B cell (primary cell): ENCODE measurements around the gene EMX1. TPM values are rescaled to one million over a fixed set of nuclear protein-coding genes. Genes with fewer than 3 reads are reported as not detected.

Experiments used
- ATAC-seq: fragments of 200-7000 bp; cut with Tn5 transposase; one replicate; pipeline ENCODE4 v1.10.0; 2021; ENCODE audit warnings: low read depth, mild to moderate bottlenecking, moderate number of reproducible peaks, moderate library complexity
- CTCF ChIA-PET: fragments of 350-600 bp; sonication (Branson Sonifier 250); formaldehyde crosslinking; loops from one replicate; lab custom pipeline; 2021; ENCODE audit warnings: antibody characterized with exemption, inconsistent platforms; lab: Charles Lee
- POLR2A ChIA-PET: fragments of 350-600 bp; sonication (Branson Sonifier 250); formaldehyde crosslinking; loops from one replicate; lab custom pipeline; 2021; ENCODE audit warnings: antibody characterized with exemption; lab: Charles Lee
- DNase-seq: peaks from one replicate; pipeline ENCODE4 v3.0.0; 2013
- H2AFZ ChIP-seq: 2 replicates; pipeline ENCODE4 v1.6.1; 2012; ENCODE audit warnings: mild to moderate bottlenecking, low read depth, low read length; ENCODE audit not compliant: insufficient read depth, poor library complexity, severe bottlenecking
- H3K27ac ChIP-seq, 2 donors: 1 replicate in 1 of 2; 2 replicates in 1 of 2; pipeline ENCODE4 v1.5.1; 2012 to 2013; ENCODE audit warnings: low read length in 2 of 2, mild to moderate bottlenecking in 2 of 2, moderate library complexity in 1 of 2
- H3K27me3 ChIP-seq, 4 experiments: fragments of 200-600 bp in 1 of 4; sonication (generic) in 1 of 4; replicated peaks in 1 of 4; 1 replicate in 2 of 4; 2 replicates in 2 of 4; pipeline versions ENCODE4 v1.6.1 to v1.7.0; 2013 to 2016; ENCODE audit warnings: low read length in 3 of 4, mild to moderate bottlenecking in 2 of 4, mixed read lengths in 1 of 4, moderate library complexity in 1 of 4; ENCODE audit not compliant: insufficient read depth in 4 of 4, control insufficient read depth in 3 of 4; ENCODE audit errors: control extremely low read depth in 1 of 4
- H3K36me3 ChIP-seq, 2 experiments: replicated peaks in 1 of 2; 1 replicate in 1 of 2; 2 replicates in 1 of 2; pipeline versions ENCODE4 v1.6.1 to v1.7.1; 2013; ENCODE audit warnings: low read length in 1 of 2; ENCODE audit not compliant: insufficient read depth in 2 of 2, control insufficient read depth in 1 of 2; ENCODE audit errors: control extremely low read depth in 1 of 2, extremely low read depth in 1 of 2
- H3K4me1 ChIP-seq, 2 donors: fragments of 200-600 bp in 1 of 2; sonication (generic) in 1 of 2; 1 replicate in 1 of 2; 2 replicates in 1 of 2; pipeline versions ENCODE4 v1.5.1 to v1.6.1; 2013 to 2017; ENCODE audit warnings: low read length in 2 of 2; ENCODE audit not compliant: control insufficient read depth in 2 of 2, insufficient read depth in 2 of 2
- H3K4me2 ChIP-seq: replicated peaks from 2 replicates; pipeline ENCODE3; 2012; ENCODE audit warnings: mild to moderate bottlenecking, low read depth, low read length; ENCODE audit not compliant: poor library complexity, severe bottlenecking
- H3K4me3 ChIP-seq, 5 experiments: fragments of 200-600 bp in 1 of 5; sonication (generic) in 1 of 5; 1 replicate in 3 of 5; 2 replicates in 2 of 5; pipeline versions ENCODE4 v1.5.1 to v1.7.0; 2011 to 2016; ENCODE audit warnings: low read length in 4 of 5, mild to moderate bottlenecking in 4 of 5, low read depth in 2 of 5, control low read depth in 1 of 5, moderate library complexity in 1 of 5; ENCODE audit not compliant: insufficient read depth in 1 of 5; ENCODE audit errors: control extremely low read depth in 1 of 5, extremely low read depth in 1 of 5
- H3K79me2 ChIP-seq: fragments of 200-600 bp; sonication (generic); one replicate; pipeline ENCODE4 v1.6.0; 2016; ENCODE audit warnings: low read length; ENCODE audit not compliant: control insufficient read depth, insufficient read depth
- H3K9ac ChIP-seq: fragments of 200-600 bp; sonication (generic); 2 replicates; pipeline ENCODE4 v1.6.1; 2017; ENCODE audit warnings: mild to moderate bottlenecking, low read length, moderate library complexity
- H3K9me3 ChIP-seq, 3 donors: one replicate each; pipeline versions ENCODE4 v1.6.1 to v1.7.1; 2013; ENCODE audit warnings: low read length in 2 of 3; ENCODE audit not compliant: control insufficient read depth in 2 of 3, insufficient read depth in 1 of 3; ENCODE audit errors: control extremely low read depth in 1 of 3
- H4K20me1 ChIP-seq: 2 replicates; pipeline ENCODE4 v1.6.0; 2012; ENCODE audit warnings: mild to moderate bottlenecking, low read length; ENCODE audit not compliant: insufficient read depth, control insufficient read depth, poor library complexity, severe bottlenecking
- H3K27ac Mint-ChIP-seq: one replicate; pipeline ENCODE4 v1.8.0; 2021; ENCODE audit warnings: mixed read lengths
- H3K27me3 Mint-ChIP-seq: one replicate; pipeline ENCODE4 v1.8.0; 2021; ENCODE audit warnings: mixed read lengths
- H3K4me1 Mint-ChIP-seq: one replicate; pipeline ENCODE4 v1.8.0; 2021; ENCODE audit warnings: mixed read lengths
- H3K4me3 Mint-ChIP-seq: one replicate; pipeline ENCODE4 v1.8.0; 2021; ENCODE audit warnings: mixed read lengths
- H3K9me3 Mint-ChIP-seq: one replicate; pipeline ENCODE4 v1.8.0; 2022; ENCODE audit warnings: mixed read lengths; ENCODE audit not compliant: insufficient read depth
- CTCF ChIP-seq: fragments of 200-600 bp; IDR thresholded peaks from one replicate; pipeline ENCODE4 v1.8.0; 2022; ENCODE audit warnings: antibody characterized with exemption, mild to moderate bottlenecking
- EZH2 ChIP-seq: IDR thresholded peaks from 2 replicates; pipeline ENCODE4 v1.6.1; 2012; ENCODE audit warnings: borderline replicate concordance, low read depth, mild to moderate bottlenecking, moderate library complexity, low read length; ENCODE audit not compliant: insufficient read depth, poor library complexity, severe bottlenecking
- WGBS: methylation state at CpG from one replicate; pipeline ENCODE4 v1.1.5; 2013; ENCODE audit warnings: missing lambda C conversion rate; ENCODE audit not compliant: insufficient coverage; 5-methylcytosine and 5-hydroxymethylcytosine counted together
- intact Hi-C: fragments of 100-400 bp; cut with micrococcal nuclease; formaldehyde crosslinking; loops from one replicate; pipeline ENCODE4 v1.10.0; 2022
- polyA plus RNA-seq: library from polyadenylated mRNA; depleted of rRNA; stranded (reverse); fragments of >200 nt; gene quantifications from 2 replicates; pipeline ENCODE4 v1.2.3, GENCODE V29; 2012
- total RNA-seq, 2 donors: library from RNA; stranded (reverse); fragments of 120-200 nt in 1 of 2; gene quantifications; 1 replicate in 1 of 2; 2 replicates in 1 of 2; pipeline versions ENCODE4 v1.2.3 to v1.2.4, GENCODE V29; 2013 to 2022

The EMX1 gene
- total and polyA plus RNA-seq, 2 donors (not counting 1 experiment from before 2014, with no cell fraction given) = not detected

- no peak for TF ChIP-seq EZH2
- TF ChIP-seq CTCF = no peak
- ChIA-PET CTCF (interaction anchor here (0.8 to 2.5 kb wide), 5 partner anchors 10 to 183 kb away, joined by 3 to 9 read pairs (median 3); no protein-coding TSS in a partner anchor), POLR2A (no interaction called here)
- H3K36me3 ChIP-seq = no peaks in the 10 kb centered on the region
- Mint-ChIP-seq H3K9me3 (no peaks in the 10 kb centered on the region), H3K4me3 (no peak overlapping the region), H3K27ac (no peak overlapping the region), H3K27me3 (no peaks in the 10 kb centered on the region), H3K4me1 (peaks cover 12% of the 10 kb centered on the region)
- no peaks in the 10 kb centered on the region for H3K79me2 ChIP-seq
- H3K27me3 ChIP-seq = no peaks in the 10 kb centered on the region
- peaks cover 9% of the 10 kb centered on the region in 2 donors for H3K4me1 ChIP-seq
- ATAC-seq (no peak), DNase-seq (no peak)
- H3K4me2 ChIP-seq = peak overlapping the region; percentile 41
- H4K20me1 ChIP-seq = no peaks in the 10 kb centered on the region
- no peak overlapping the region for H3K4me3 ChIP-seq
- no peaks in the 10 kb centered on the region for H3K9me3 ChIP-seq
- no peak overlapping the region for H3K27ac ChIP-seq
- intact Hi-C loops = no loop called here
- H2AFZ ChIP-seq = no peak overlapping the region
- no peak overlapping the region for H3K9ac ChIP-seq
- over 99% methylated on average over 8 of the region's 11 CpGs for WGBS
Measured at GRCh38 chr2:72980535-72981217, 63.4 kb downstream of the EMX1 start.

- Mint-ChIP-seq H3K27me3 (no peaks in the 10 kb centered on the region), H3K9me3 (no peaks in the 10 kb centered on the region), H3K27ac (no peak overlapping the region), H3K4me3 (no peak overlapping the region), H3K4me1 (peaks cover 12% of the 10 kb centered on the region)
- ChIA-PET POLR2A (no interaction called here), CTCF (interaction anchor here (2.5 kb wide), 1 partner anchor 10 kb away, joined by 9 read pairs; no protein-coding TSS in a partner anchor)
- Histone ChIP-seq H3K4me2 (no peak overlapping the region), H3K4me1 (peaks cover 9% of the 10 kb centered on the region in 2 donors), H3K9me3 (no peaks in the 10 kb centered on the region), H3K27ac (no peak overlapping the region), H4K20me1 (no peaks in the 10 kb centered on the region), H3K9ac (no peak overlapping the region), H3K27me3 (no peaks in the 10 kb centered on the region), H2AFZ (no peak overlapping the region), H3K4me3 (no peak overlapping the region), H3K36me3 (no peaks in the 10 kb centered on the region), H3K79me2 (no peaks in the 10 kb centered on the region)
- intact Hi-C loops = no loop called here
- WGBS = no CpG with 5 or more reads among the region's 5 CpGs
- ATAC-seq = no peak
- DNase-seq = no peak
- no peak for TF ChIP-seq CTCF
- no peak for TF ChIP-seq EZH2
Measured at GRCh38 chr2:72981536-72981935, 64.2 kb downstream of the EMX1 start.
